ENCODE data around the gene ZNF746. TPM values are rescaled to one million over a fixed set of nuclear protein-coding genes. Genes with fewer than 3 reads are reported as not detected.

Gene ZNF746
- total RNA-seq, 2 donors from 2014 or later, result 12.2 to 14.5 TPM

GRCh38 chr7:149432121-149432691, 65.4 kb downstream of the ZNF746 start:
- Histone ChIP-seq H3K9ac (ENCODE audit: low read depth in 2 of 2, low read length in 2 of 2) (no peak overlapping the region), H3K4me3 (no peak overlapping the region), H3K27me3 (no peaks in the 10 kb centered on the region), H3K9me3 (no peaks in the 10 kb centered on the region), H3K27ac (no peak overlapping the region), H3K4me1 (no peaks in the 10 kb centered on the region), H3K36me3 (peaks cover 5% of the 10 kb centered on the region)
- no peak for DNase-seq
- intact Hi-C loops (cut with DNase I), result no loop called here
- TF ChIP-seq, protein P1, sequence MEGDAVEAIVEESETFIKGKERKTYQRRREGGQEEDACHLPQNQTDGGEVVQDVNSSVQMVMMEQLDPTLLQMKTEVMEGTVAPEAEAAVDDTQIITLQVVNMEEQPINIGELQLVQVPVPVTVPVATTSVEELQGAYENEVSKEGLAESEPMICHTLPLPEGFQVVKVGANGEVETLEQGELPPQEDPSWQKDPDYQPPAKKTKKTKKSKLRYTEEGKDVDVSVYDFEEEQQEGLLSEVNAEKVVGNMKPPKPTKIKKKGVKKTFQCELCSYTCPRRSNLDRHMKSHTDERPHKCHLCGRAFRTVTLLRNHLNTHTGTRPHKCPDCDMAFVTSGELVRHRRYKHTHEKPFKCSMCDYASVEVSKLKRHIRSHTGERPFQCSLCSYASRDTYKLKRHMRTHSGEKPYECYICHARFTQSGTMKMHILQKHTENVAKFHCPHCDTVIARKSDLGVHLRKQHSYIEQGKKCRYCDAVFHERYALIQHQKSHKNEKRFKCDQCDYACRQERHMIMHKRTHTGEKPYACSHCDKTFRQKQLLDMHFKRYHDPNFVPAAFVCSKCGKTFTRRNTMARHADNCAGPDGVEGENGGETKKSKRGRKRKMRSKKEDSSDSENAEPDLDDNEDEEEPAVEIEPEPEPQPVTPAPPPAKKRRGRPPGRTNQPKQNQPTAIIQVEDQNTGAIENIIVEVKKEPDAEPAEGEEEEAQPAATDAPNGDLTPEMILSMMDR (IDR thresholded peaks at IDR 0.05), result no peak

GRCh38 chr7:149431486-149432120, 66.0 kb downstream of the ZNF746 start:
- TF ChIP-seq, protein P1 (IDR thresholded peaks at IDR 0.05), result no peak
- H3K27me3 ChIP-seq, result no peaks in the 10 kb centered on the region
- H3K4me3 ChIP-seq, result no peak overlapping the region
- no peak for DNase-seq
- H3K9ac ChIP-seq (ENCODE audit: low read depth in 2 of 2, low read length in 2 of 2), result no peak overlapping the region
- no peak overlapping the region for H3K27ac ChIP-seq
- H3K36me3 ChIP-seq, result peaks cover 5% of the 10 kb centered on the region
- no peaks in the 10 kb centered on the region for H3K4me1 ChIP-seq
- intact Hi-C loops (cut with DNase I), result no loop called here
- no peaks in the 10 kb centered on the region for H3K9me3 ChIP-seq

- TF ChIP-seq, protein P1 (IDR thresholded peaks at IDR 0.05), result no peak
- H3K36me3 ChIP-seq, result peaks cover 5% of the 10 kb centered on the region
Observed at GRCh38 chr7:149430192-149430591, 67.4 kb downstream of the ZNF746 start.

DNA sequence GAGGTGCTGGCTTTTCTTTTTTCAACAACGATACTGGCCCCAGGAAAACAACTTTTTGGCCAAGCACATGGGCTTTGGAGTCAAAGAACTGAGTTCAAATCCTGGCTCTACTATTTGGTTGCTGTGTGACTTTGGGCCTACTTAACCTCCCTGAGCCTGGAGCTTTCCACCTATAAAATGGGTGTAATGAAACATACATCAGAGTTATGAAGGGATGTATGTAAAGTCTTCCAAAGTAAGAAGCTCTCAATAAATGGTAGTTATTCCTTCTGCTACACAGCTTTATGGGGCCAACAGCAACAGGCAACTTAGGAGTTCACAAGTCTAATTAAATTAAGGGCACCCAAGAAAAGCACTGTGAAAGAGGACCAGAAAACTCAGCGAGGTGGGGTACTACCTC, 69.7 kb downstream of the ZNF746 start:
- Histone ChIP-seq H3K9ac (ENCODE audit: low read depth in 2 of 2, low read length in 2 of 2) (no peak overlapping the region), H3K27me3 (no peaks in the 10 kb centered on the region), H3K4me3 (no peak overlapping the region), H3K36me3 (peaks cover 5% of the 10 kb centered on the region), H3K4me1 (no peaks in the 10 kb centered on the region), H3K9me3 (no peaks in the 10 kb centered on the region), H3K27ac (no peak overlapping the region)
- intact Hi-C loops (cut with DNase I), result no loop called here
- TF ChIP-seq, protein P1 (IDR thresholded peaks at IDR 0.05), result no peak
- DNase-seq, result no peak

More at GRCh38 chr7:149430192-149430591, 67.4 kb downstream of the ZNF746 start:
- Histone ChIP-seq H3K9ac (ENCODE audit: low read depth in 2 of 2, low read length in 2 of 2) (no peak overlapping the region), H3K27ac (no peak overlapping the region), H3K27me3 (no peaks in the 10 kb centered on the region), H3K9me3 (no peaks in the 10 kb centered on the region), H3K4me1 (no peaks in the 10 kb centered on the region), H3K4me3 (no peak overlapping the region)
- no peak for DNase-seq
- intact Hi-C loops (cut with DNase I), result no loop called here

DNA sequence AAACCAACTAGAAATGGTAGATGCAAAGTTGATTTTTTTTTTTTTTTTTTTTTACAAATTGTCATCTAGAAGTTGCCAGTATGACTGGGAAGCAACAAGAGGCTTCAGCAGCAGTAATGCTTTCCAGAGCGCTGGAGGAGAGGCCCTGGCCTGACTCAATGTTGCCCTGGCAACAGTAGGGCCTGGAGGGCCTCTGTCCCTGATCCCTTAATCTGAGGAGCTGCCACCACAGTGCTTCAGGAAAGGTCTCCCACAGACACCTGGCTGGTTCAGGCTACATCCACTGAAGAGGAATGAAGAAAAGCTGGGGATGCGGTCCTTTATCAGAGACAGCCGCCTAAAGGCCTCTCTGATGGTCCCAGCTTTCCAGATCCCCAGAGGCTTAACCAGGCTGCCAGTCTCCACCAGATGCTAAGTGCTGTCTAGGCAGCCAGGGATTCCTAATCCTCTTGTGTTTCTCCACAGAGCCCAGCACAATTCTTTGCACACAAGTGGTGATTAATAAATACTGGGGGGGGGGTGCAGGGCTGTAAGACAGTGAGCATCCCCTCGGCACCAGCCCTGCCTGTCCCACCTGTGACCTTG, 70.4 kb downstream of the ZNF746 start:
- Histone ChIP-seq H3K27ac (no peak overlapping the region), H3K4me3 (no peak overlapping the region), H3K9ac (ENCODE audit: low read depth in 2 of 2, low read length in 2 of 2) (no peak overlapping the region), H3K36me3 (peaks cover 5% of the 10 kb centered on the region), H3K9me3 (no peaks in the 10 kb centered on the region), H3K4me1 (no peaks in the 10 kb centered on the region), H3K27me3 (no peaks in the 10 kb centered on the region)
- TF ChIP-seq, protein P1 (IDR thresholded peaks at IDR 0.05), result no peak
- intact Hi-C loops (cut with DNase I), result no loop called here
- DNase-seq, result no peak
